ENCODE data around the gene AKT1S1. TPM values are rescaled to one million over a fixed set of nuclear protein-coding genes. Genes with fewer than 3 reads are reported as not detected.

AKT1S1 gene
- total and polyA plus RNA-seq, 2 of the 13 experiments (the other 11 are each of a cell fraction or from before 2014, with no cell fraction given) = 13.5 to 27.8 TPM

DNA sequence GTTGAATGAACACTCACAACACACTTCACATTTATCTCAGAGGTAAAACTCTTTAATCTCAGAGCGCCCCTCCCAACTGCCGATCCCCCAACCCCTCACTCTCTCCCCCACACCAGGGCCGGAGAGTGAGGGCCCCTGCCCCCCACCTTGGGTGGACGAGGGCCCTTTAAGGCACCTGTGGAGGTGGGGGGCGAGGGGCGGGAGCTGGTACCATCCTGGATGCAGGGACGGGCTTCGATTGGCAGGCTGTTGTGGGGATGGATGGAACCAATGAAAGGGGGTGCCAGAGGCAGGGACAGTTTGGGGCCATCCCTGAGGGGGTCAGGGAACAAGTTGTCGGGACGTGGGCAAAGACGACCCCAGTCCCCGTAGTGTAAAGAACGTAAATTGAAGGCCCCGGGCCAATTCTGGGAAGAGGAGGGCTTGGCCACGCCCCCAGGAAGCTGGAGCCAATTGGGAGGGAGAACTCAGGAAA lies 8.1 kb downstream of the AKT1S1 start (continued):
- TF ChIP-seq, protein P1, sequence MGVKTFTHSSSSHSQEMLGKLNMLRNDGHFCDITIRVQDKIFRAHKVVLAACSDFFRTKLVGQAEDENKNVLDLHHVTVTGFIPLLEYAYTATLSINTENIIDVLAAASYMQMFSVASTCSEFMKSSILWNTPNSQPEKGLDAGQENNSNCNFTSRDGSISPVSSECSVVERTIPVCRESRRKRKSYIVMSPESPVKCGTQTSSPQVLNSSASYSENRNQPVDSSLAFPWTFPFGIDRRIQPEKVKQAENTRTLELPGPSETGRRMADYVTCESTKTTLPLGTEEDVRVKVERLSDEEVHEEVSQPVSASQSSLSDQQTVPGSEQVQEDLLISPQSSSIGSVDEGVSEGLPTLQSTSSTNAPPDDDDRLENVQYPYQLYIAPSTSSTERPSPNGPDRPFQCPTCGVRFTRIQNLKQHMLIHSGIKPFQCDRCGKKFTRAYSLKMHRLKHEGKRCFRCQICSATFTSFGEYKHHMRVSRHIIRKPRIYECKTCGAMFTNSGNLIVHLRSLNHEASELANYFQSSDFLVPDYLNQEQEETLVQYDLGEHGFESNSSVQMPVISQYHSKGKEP (CRISPR knock-in tag; IDR thresholded peaks at IDR 0.05) = no peak
- TF ChIP-seq TGIF2 (CRISPR knock-in tag; IDR thresholded peaks at IDR 0.05) (0 out of 2 replicates have a peak, but pooled peaks have one; percentile 41), NCOA1 (CRISPR knock-in tag; IDR thresholded peaks at IDR 0.05) (no peak), CENPX (CRISPR knock-in tag; IDR thresholded peaks at IDR 0.05) (no peak), ZNF850 (CRISPR knock-in tag; conservative IDR thresholded peaks at IDR 0.05) (no peak), ZNF276 (CRISPR knock-in tag; IDR thresholded peaks at IDR 0.05; ENCODE audit: low read depth) (no peak), FIP1L1 (IDR thresholded peaks at IDR 0.05; ENCODE audit: borderline replicate concordance, insufficient read depth, low read depth, low read length) (no peak), POLR2A (IDR thresholded peaks at IDR 0.05; ENCODE audit: insufficient read depth in 1 of 2, low read depth in 2 of 2, low read length in 2 of 2) (peak in 1 of 2 experiments; percentile 37; a peak in 1 of 4 replicates), PHF20 (CRISPR knock-in tag; IDR thresholded peaks at IDR 0.05) (no peak), GPN1 (CRISPR knock-in tag; IDR thresholded peaks at IDR 0.05; ENCODE audit: borderline replicate concordance) (no peak), TSC22D2 (CRISPR knock-in tag; IDR thresholded peaks at IDR 0.05; ENCODE audit: borderline replicate concordance) (no peak), ZBTB42 (CRISPR knock-in tag; IDR thresholded peaks at IDR 0.05) (no peak)
- TF ChIP-seq, protein P2, sequence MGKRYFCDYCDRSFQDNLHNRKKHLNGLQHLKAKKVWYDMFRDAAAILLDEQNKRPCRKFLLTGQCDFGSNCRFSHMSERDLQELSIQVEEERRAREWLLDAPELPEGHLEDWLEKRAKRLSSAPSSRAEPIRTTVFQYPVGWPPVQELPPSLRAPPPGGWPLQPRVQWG (CRISPR knock-in tag; IDR thresholded peaks at IDR 0.05; ENCODE audit: borderline replicate concordance, low read depth) = no peak
- TF ChIP-seq, protein P3, sequence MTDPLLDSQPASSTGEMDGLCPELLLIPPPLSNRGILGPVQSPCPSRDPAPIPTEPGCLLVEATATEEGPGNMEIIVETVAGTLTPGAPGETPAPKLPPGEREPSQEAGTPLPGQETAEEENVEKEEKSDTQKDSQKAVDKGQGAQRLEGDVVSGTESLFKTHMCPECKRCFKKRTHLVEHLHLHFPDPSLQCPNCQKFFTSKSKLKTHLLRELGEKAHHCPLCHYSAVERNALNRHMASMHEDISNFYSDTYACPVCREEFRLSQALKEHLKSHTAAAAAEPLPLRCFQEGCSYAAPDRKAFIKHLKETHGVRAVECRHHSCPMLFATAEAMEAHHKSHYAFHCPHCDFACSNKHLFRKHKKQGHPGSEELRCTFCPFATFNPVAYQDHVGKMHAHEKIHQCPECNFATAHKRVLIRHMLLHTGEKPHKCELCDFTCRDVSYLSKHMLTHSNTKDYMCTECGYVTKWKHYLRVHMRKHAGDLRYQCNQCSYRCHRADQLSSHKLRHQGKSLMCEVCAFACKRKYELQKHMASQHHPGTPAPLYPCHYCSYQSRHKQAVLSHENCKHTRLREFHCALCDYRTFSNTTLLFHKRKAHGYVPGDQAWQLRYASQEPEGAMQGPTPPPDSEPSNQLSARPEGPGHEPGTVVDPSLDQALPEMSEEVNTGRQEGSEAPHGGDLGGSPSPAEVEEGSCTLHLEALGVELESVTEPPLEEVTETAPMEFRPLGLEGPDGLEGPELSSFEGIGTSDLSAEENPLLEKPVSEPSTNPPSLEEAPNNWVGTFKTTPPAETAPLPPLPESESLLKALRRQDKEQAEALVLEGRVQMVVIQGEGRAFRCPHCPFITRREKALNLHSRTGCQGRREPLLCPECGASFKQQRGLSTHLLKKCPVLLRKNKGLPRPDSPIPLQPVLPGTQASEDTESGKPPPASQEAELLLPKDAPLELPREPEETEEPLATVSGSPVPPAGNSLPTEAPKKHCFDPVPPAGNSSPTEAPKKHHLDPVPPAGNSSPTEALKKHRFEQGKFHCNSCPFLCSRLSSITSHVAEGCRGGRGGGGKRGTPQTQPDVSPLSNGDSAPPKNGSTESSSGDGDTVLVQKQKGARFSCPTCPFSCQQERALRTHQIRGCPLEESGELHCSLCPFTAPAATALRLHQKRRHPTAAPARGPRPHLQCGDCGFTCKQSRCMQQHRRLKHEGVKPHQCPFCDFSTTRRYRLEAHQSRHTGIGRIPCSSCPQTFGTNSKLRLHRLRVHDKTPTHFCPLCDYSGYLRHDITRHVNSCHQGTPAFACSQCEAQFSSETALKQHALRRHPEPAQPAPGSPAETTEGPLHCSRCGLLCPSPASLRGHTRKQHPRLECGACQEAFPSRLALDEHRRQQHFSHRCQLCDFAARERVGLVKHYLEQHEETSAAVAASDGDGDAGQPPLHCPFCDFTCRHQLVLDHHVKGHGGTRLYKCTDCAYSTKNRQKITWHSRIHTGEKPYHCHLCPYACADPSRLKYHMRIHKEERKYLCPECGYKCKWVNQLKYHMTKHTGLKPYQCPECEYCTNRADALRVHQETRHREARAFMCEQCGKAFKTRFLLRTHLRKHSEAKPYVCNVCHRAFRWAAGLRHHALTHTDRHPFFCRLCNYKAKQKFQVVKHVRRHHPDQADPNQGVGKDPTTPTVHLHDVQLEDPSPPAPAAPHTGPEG (CRISPR knock-in tag; IDR thresholded peaks at IDR 0.05) = no peak
- TF ChIP-seq, protein P4, sequence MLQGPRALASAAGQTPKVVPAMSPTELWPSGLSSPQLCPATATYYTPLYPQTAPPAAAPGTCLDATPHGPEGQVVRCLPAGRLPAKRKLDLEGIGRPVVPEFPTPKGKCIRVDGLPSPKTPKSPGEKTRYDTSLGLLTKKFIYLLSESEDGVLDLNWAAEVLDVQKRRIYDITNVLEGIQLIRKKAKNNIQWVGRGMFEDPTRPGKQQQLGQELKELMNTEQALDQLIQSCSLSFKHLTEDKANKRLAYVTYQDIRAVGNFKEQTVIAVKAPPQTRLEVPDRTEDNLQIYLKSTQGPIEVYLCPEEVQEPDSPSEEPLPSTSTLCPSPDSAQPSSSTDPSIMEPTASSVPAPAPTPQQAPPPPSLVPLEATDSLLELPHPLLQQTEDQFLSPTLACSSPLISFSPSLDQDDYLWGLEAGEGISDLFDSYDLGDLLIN (CRISPR knock-in tag; IDR thresholded peaks at IDR 0.05; ENCODE audit: borderline replicate concordance) = no peak
- TF ChIP-seq, protein P5, sequence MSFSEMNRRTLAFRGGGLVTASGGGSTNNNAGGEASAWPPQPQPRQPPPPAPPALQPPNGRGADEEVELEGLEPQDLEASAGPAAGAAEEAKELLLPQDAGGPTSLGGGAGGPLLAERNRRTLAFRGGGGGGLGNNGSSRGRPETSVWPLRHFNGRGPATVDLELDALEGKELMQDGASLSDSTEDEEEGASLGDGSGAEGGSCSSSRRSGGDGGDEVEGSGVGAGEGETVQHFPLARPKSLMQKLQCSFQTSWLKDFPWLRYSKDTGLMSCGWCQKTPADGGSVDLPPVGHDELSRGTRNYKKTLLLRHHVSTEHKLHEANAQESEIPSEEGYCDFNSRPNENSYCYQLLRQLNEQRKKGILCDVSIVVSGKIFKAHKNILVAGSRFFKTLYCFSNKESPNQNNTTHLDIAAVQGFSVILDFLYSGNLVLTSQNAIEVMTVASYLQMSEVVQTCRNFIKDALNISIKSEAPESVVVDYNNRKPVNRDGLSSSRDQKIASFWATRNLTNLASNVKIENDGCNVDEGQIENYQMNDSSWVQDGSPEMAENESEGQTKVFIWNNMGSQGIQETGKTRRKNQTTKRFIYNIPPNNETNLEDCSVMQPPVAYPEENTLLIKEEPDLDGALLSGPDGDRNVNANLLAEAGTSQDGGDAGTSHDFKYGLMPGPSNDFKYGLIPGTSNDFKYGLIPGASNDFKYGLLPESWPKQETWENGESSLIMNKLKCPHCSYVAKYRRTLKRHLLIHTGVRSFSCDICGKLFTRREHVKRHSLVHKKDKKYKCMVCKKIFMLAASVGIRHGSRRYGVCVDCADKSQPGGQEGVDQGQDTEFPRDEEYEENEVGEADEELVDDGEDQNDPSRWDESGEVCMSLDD (CRISPR knock-in tag; IDR thresholded peaks at IDR 0.05; ENCODE audit: borderline replicate concordance) = no peak
